VCaP (cell line): ENCODE results near the gene DIP2C.

ENCODE experiments used
- H3K27ac ChIP-seq: fragments of 450-650 bp; 2 replicates; pipeline ENCODE4 v1.5.1; 2017
- TF ChIP-seq, protein P1 (sequence below): fragments of 450-650 bp; conservative IDR thresholded peaks from 2 replicates; pipeline ENCODE4 v1.5.1; 2017; ENCODE audit warnings: mild to moderate bottlenecking, moderate library complexity

The DIP2C gene

DNA sequence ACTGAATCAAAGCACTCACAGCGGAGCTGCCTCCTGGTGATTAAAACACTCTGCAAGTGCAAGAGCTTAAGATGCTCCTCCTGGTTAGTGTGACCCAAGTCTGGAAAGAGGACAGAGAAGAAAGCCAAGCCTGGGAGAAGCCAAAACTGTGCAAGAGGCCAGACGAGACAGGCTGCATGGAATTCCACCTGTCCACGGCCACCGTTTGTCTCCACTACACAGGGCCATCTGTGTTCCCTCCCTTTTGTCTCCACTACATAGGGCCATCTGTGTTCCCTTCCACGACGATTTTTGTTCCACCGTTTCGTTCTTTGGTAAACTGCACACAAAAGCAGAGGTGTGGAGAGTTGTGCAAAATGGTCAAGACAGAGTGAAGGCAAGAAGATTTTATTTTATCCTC lies 233.0 kb downstream of the DIP2C start:
- TF ChIP-seq, protein P1, sequence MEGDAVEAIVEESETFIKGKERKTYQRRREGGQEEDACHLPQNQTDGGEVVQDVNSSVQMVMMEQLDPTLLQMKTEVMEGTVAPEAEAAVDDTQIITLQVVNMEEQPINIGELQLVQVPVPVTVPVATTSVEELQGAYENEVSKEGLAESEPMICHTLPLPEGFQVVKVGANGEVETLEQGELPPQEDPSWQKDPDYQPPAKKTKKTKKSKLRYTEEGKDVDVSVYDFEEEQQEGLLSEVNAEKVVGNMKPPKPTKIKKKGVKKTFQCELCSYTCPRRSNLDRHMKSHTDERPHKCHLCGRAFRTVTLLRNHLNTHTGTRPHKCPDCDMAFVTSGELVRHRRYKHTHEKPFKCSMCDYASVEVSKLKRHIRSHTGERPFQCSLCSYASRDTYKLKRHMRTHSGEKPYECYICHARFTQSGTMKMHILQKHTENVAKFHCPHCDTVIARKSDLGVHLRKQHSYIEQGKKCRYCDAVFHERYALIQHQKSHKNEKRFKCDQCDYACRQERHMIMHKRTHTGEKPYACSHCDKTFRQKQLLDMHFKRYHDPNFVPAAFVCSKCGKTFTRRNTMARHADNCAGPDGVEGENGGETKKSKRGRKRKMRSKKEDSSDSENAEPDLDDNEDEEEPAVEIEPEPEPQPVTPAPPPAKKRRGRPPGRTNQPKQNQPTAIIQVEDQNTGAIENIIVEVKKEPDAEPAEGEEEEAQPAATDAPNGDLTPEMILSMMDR = no peak
- 0 out of 2 replicates have a peak overlapping the region, but pooled peaks have one; percentile 60 for H3K27ac ChIP-seq

DNA sequence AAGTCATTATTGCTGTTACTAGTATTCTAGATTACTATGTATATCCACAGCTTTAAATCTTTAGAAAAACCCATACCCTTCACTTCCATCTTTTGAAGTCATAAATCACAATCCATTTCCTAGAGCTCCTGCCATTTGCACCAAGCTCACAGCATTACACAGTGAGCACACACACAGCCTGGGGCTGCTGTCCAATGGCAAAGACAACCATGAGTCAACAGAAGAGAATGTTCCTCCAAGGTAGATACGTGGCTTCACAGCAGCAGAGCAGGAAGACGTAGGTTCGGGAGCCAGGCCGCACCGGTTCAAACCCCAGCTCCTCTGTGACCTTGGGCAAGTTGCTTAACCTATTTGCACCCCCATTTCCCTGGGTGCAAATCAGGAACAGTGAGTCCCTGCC lies 234.6 kb downstream of the DIP2C start:
- H3K27ac ChIP-seq = no peak overlapping the region
- TF ChIP-seq, protein P1 = no peak

DNA sequence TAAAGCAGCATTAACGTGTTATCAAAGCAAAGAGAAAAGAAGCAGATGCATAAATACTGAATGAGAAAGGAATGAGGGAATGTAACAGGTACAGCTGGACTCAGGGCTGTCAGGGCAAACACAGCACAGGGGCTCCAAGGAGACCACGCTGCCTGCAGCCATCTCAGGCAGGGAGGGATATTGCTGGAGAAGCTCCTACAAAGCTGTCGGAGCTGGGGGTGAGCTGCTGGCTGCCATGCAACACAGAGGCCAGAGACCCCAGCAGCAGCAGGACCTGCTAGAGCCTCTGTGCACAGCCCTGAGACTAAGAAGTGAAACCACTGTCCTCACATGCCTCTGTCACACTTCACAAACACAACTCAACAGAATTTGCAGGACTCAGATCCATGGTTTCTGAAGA lies 235.8 kb downstream of the DIP2C start:
- TF ChIP-seq, protein P1 = no peak
- H3K27ac ChIP-seq = peak overlapping the region; percentile 59

DNA sequence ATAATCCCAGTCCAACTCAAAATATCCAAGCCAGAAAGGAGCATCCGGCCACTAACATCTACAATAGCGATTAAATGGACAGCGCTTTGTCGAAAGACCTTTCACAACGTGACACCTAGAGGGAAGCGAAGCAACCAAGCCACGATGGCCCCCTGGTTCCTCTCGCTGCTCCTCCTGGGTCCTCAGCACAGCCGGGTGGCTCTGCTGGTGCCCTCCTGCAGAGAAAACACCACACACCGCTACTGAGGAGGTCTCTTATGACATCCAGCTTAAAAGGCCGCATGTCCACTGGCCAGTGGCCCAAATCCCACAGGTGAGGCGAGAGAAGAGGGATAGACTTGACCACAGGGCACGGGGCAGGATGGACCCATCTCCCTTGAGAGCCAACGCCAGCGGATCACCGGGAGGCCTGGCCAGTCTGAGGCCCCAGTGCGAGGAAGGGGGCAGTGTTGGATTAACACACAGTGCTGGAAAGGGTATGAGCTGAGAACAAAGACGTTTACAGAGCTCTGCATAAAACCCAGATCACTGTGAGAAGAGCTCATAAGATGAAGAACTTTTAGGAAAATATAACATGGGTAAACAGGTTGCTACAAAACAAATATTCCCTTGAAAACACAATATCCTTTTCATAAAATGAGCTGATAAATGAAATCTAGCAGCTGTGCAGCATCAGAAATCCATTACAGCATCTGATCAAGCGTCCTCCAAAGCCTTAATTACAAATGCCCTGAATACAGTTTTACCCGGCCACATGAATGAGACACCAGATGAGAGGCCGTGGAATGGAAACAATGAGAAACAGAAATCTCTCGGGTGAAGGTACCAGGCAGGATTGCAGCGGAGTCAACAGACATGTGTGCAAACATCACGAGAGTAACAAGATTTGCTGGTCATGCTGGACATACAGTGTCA lies 236.7 kb downstream of the DIP2C start:
- H3K27ac ChIP-seq = peak overlapping the region; percentile 59

DNA sequence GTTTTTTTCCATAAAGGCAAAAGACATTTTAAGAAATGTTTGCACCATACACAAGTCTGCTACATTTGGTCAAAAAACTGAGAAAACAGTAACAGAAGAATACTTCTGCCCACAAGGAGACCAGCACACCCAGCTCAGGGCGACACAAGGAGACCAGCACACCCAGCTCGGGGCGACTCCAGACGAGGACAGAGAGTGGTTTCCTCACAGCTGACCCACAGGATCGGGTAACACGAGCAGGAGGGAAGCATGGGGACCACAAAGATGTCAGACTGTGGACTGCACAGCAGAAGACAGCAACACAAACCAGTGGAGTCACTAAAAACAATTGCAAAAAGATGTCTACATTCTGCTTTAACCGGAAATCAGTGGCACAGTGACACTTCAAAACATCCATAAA lies 237.6 kb downstream of the DIP2C start:
- H3K27ac ChIP-seq = peak overlapping the region; percentile 59; the same call in 1 of the 2 replicates
- TF ChIP-seq, protein P1 = no peak

More for the DNA sequence above, 236.7 kb downstream of the DIP2C start:
- TF ChIP-seq, protein P1 = no peak

DNA sequence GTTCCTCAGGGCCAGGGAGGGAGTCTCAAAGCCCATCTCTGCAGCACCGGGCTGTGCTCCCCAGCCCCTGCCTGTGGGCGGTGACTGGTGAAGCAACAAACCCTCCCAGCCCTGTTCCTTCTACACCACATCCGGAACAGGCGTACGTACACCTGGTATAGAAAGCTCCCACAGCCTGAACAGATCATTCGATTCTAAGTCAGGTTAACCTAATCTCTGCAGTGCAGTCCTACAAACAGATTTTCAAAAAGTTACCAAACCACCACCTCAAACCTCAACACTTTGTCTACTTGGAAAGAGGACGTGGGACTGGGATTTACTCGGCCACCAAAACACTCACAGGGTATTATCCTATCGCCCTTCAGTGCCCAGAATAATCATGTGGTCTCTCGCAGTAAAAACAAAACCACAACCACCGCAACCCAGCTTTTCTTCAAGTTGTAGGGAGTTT lies 238.4 kb downstream of the DIP2C start:
- TF ChIP-seq, protein P1 = no peak
- peak overlapping the region; percentile 67 for H3K27ac ChIP-seq

DNA sequence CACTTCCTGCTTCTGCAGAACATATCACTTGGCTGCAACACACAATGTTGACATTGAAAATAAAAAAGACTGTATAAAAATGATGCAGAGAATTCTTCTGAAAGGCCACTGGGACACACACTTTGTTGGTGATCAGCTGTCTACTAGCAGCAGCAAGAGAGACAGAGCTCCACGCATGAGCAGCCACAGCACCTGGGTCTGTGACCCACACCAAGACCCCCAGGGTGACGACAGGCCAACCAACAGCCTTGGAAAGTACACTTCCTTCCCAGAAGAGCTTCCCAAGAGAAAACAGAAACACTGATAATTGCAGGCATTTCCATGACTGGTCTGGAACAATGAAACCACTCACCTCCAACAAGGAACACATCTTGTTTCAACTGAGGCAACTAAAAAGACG lies 239.0 kb downstream of the DIP2C start:
- TF ChIP-seq, protein P1 = no peak
- H3K27ac ChIP-seq = peak overlapping the region; percentile 67

DNA sequence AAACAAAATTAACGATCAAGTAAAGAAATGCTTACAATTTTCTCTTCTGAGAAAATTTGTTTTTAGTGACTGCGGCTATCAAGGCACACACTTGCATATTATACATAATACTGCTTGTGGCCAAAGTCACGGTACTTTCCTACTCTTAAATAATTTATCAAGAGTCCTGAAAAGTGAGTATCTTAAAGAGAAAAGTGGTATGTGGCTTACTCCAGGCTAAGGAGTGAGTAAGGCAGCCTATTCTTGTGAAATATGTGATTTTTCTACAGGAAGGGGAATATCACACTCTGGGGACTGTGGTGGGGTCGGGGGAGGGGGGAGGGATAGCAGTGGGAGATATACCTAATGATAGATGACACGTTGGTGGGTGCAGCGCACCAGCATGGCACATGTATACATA lies 240.1 kb downstream of the DIP2C start:
- peak overlapping the region; percentile 67 for H3K27ac ChIP-seq
